Left lung (tissue), 10 donors: ENCODE results near the gene FLNA. TPM values are rescaled to one million over a fixed set of nuclear protein-coding genes. Genes with fewer than 3 reads are reported as not detected.

Experiments
- ATAC-seq: fragments of 200-7000 bp; cut with Tn5 transposase; one replicate; pipeline ENCODE4 v1.9.1; 2020; ENCODE audit warnings: moderate library complexity
- DNase-seq, 4 donors: peaks; one replicate each; pipeline ENCODE4 v3.0.0-alpha.2; 2013 to 2020
- H3K27ac ChIP-seq, 2 donors: fragments of 200-600 bp; sonication (generic) in 1 of 2; one replicate each; pipeline versions ENCODE4 v1.5.0 to v1.8.0; 2020 to 2021
- H3K27me3 ChIP-seq, 2 donors: fragments of 200-600 bp; sonication (generic) in 1 of 2; one replicate each; pipeline versions ENCODE4 v1.5.0 to v1.8.0; 2020 to 2021
- H3K36me3 ChIP-seq, 2 donors: fragments of 200-600 bp; sonication (generic) in 1 of 2; one replicate each; pipeline versions ENCODE4 v1.5.0 to v1.8.0; 2020 to 2021
- H3K4me1 ChIP-seq, 2 donors: fragments of 200-600 bp; one replicate each; pipeline ENCODE4 v1.8.0; 2021
- H3K4me3 ChIP-seq, 2 donors: fragments of 200-600 bp; sonication (generic) in 1 of 2; one replicate each; pipeline versions ENCODE4 v1.5.0 to v1.8.0; 2020 to 2021; ENCODE audit warnings: mild to moderate bottlenecking in 1 of 2
- H3K9me3 ChIP-seq, 2 donors: fragments of 200-600 bp; sonication (generic) in 1 of 2; one replicate each; pipeline versions ENCODE4 v1.5.0 to v1.8.0; 2020 to 2021
- CTCF ChIP-seq, 2 donors: fragments of 200-600 bp; sonication (generic) in 1 of 2; IDR thresholded peaks; one replicate each; pipeline versions ENCODE4 v1.5.0 to v1.8.0; 2021; ENCODE audit warnings: antibody characterized with exemption in 2 of 2
- intact Hi-C, 2 donors: fragments of 100-400 bp; cut with DNase I; formaldehyde crosslinking; loops; one replicate each; pipeline versions ENCODE4 v1.11.2 to v1.14.2; 2022
- polyA plus RNA-seq, 6 donors: library from polyadenylated mRNA; unstranded; fragments of 120-200 nt; gene quantifications; one replicate each; pipeline ENCODE4 v1.2.1, GENCODE V29; 2013; ENCODE audit not compliant: insufficient read length in 6 of 6
- total RNA-seq, 2 donors: library from RNA; stranded (reverse); fragmentation: NEBNext Ultra II Directional; extraction: Animal tissue kit (Norgen Biotek cat#: 25700); gene quantifications; one replicate each; pipeline ENCODE4 v1.2.1, GENCODE V29; 2021
- donor health status: DM: no; HTN: yes; CAD: no.
- donor health status: DM: no; HTN: no; CAD: no.

FLNA gene
- total and polyA plus RNA-seq, 8 donors: 434 to 1,793 (median 576) TPM

GRCh38 chrX:154321594-154321993 is 52.8 kb downstream of the FLNA start:
- intact Hi-C loops: no loop called here
- Histone ChIP-seq H3K4me3 (no peak overlapping the region), H3K27ac (no peak overlapping the region), H3K27me3 (no peaks in the 10 kb centered on the region), H3K9me3 (no peaks in the 10 kb centered on the region), H3K36me3 (no peaks in the 10 kb centered on the region), H3K4me1 (no peaks in the 10 kb centered on the region)
- no peak for TF ChIP-seq CTCF (IDR thresholded peaks at IDR 0.05)
- DNase-seq: peak in 1 of 4 donors; percentile 5
- ATAC-seq: peak; percentile 14

GRCh38 chrX:154321152-154321551 is 53.3 kb downstream of the FLNA start:
- Histone ChIP-seq H3K27me3 (no peaks in the 10 kb centered on the region), H3K9me3 (no peaks in the 10 kb centered on the region), H3K27ac (no peak overlapping the region), H3K36me3 (no peaks in the 10 kb centered on the region), H3K4me1 (no peaks in the 10 kb centered on the region), H3K4me3 (no peak overlapping the region)
- TF ChIP-seq CTCF (IDR thresholded peaks at IDR 0.05): no peak
- intact Hi-C loops: no loop called here
- ATAC-seq: no peak
- DNase-seq: no peak

GRCh38 chrX:154320406-154320805 is 54.0 kb downstream of the FLNA start:
- ATAC-seq (no peak), DNase-seq (no peak)
- H3K4me3 ChIP-seq: no peak overlapping the region
- H3K9me3 ChIP-seq: no peaks in the 10 kb centered on the region
- H3K27ac ChIP-seq: no peak overlapping the region
- H3K27me3 ChIP-seq: no peaks in the 10 kb centered on the region
- no peaks in the 10 kb centered on the region for H3K4me1 ChIP-seq
- intact Hi-C loops: no loop called here
- no peaks in the 10 kb centered on the region for H3K36me3 ChIP-seq
- TF ChIP-seq CTCF (IDR thresholded peaks at IDR 0.05): no peak

- intact Hi-C loops: no loop called here
- Histone ChIP-seq H3K36me3 (no peaks in the 10 kb centered on the region), H3K4me1 (no peaks in the 10 kb centered on the region), H3K9me3 (no peaks in the 10 kb centered on the region), H3K4me3 (no peak overlapping the region), H3K27ac (no peak overlapping the region), H3K27me3 (no peaks in the 10 kb centered on the region)
- DNase-seq (peak in 1 of 4 donors; percentile 26), ATAC-seq (peak; percentile 53)
- TF ChIP-seq CTCF (IDR thresholded peaks at IDR 0.05): peak; percentile 31 to 35
Observed at GRCh38 chrX:154317391-154317995, 56.9 kb downstream of the FLNA start.

- intact Hi-C loops: no loop called here
- Histone ChIP-seq H3K27ac (no peak overlapping the region), H3K4me3 (no peak overlapping the region), H3K9me3 (no peaks in the 10 kb centered on the region), H3K27me3 (no peaks in the 10 kb centered on the region), H3K4me1 (no peaks in the 10 kb centered on the region), H3K36me3 (no peaks in the 10 kb centered on the region)
- ATAC-seq: no peak
- no peak for DNase-seq
- no peak for TF ChIP-seq CTCF (IDR thresholded peaks at IDR 0.05)
Observed at GRCh38 chrX:154315416-154315815, 59.0 kb downstream of the FLNA start.
